RPMI7951 (cell line): ENCODE data around the gene ATP6V0E1. TPM values are rescaled to one million over a fixed set of nuclear protein-coding genes. Genes with fewer than 3 reads are reported as not detected.

Experiments
- DNase-seq: peaks from one replicate; pipeline ENCODE4 v3.0.0-alpha.2; 2012; ENCODE audit warnings: low read depth
- total RNA-seq: library from RNA; depleted of rRNA; stranded (reverse); fragments of >200 nt; shearing (Covaris generic); gene quantifications from 2 replicates; pipeline ENCODE4 v1.2.3, GENCODE V29; 2014; rRNA removed

ATP6V0E1 gene
- total RNA-seq: 96.0 and 115 TPM in 2 replicates

- peak; percentile 91 for DNase-seq
Measured at GRCh38 chr5:172983542-172984243, at the start of gene ATP6V0E1. Gene ATP6V0E1 (plus strand): TSS chr5:172983771. CDS start chr5:172983861, 90 bp downstream.

GRCh38 chr5:172935096-172935495 lies 48.5 kb upstream of the ATP6V0E1 start:
- DNase-seq: no peak

GRCh38 chr5:172936401-172936800 lies 47.2 kb upstream of the ATP6V0E1 start:
- no peak for DNase-seq

GRCh38 chr5:172939071-172939470 lies 44.5 kb upstream of the ATP6V0E1 start:
- no peak for DNase-seq

- DNase-seq: no peak
Measured at GRCh38 chr5:172939611-172940267, 43.8 kb upstream of the ATP6V0E1 start.

GRCh38 chr5:172940268-172941066 lies 43.1 kb upstream of the ATP6V0E1 start:
- DNase-seq: no peak

- DNase-seq: no peak
Measured at GRCh38 chr5:172941067-172941516, 42.5 kb upstream of the ATP6V0E1 start.

- DNase-seq: no peak
Measured at GRCh38 chr5:172942556-172942955, 41.0 kb upstream of the ATP6V0E1 start.

- no peak for DNase-seq
Measured at GRCh38 chr5:172943283-172943841, 40.2 kb upstream of the ATP6V0E1 start.

GRCh38 chr5:172943906-172944305 lies 39.7 kb upstream of the ATP6V0E1 start:
- DNase-seq: no peak

GRCh38 chr5:172944741-172945140 lies 38.8 kb upstream of the ATP6V0E1 start:
- DNase-seq: no peak

GRCh38 chr5:172945151-172945550 lies 38.4 kb upstream of the ATP6V0E1 start:
- DNase-seq: no peak

GRCh38 chr5:172946146-172946545 lies 37.4 kb upstream of the ATP6V0E1 start:
- no peak for DNase-seq

- no peak for DNase-seq
Measured at GRCh38 chr5:172949426-172949825, 34.1 kb upstream of the ATP6V0E1 start.

- no peak for DNase-seq
Measured at GRCh38 chr5:172950176-172950965, 33.2 kb upstream of the ATP6V0E1 start.

GRCh38 chr5:172951371-172952033 lies 32.1 kb upstream of the ATP6V0E1 start:
- no peak for DNase-seq

- no peak for DNase-seq
Measured at GRCh38 chr5:172952034-172952511, 31.5 kb upstream of the ATP6V0E1 start.

GRCh38 chr5:172953776-172954675 lies 29.5 kb upstream of the ATP6V0E1 start:
- DNase-seq: peak; percentile 26

- no peak for DNase-seq
Measured at GRCh38 chr5:172954751-172955159, 28.8 kb upstream of the ATP6V0E1 start.
